Keratinocyte (primary cell): ENCODE data around the gene KIFC3. TPM values are rescaled to one million over a fixed set of nuclear protein-coding genes. Genes with fewer than 3 reads are reported as not detected.

Experiments used
- DNase-seq: peaks from one replicate; pipeline ENCODE4 v3.0.0-alpha.2; 2011; ENCODE audit warnings: low read depth, missing footprints, low spot score
- FAIRE-seq: peaks from 2 replicates; lab custom pipeline; 2011; peaks lifted over from hg19 to GRCh38; lab: Jason Lieb, UNC
- H2AFZ ChIP-seq: 2 replicates; pipeline ENCODE4 v1.6.0; 2012; ENCODE audit warnings: low read length, control low read depth, inconsistent platforms; ENCODE audit not compliant: control insufficient read depth
- H3K27ac ChIP-seq: 2 replicates; pipeline ENCODE4 v1.5.1; 2011; ENCODE audit warnings: low read length; ENCODE audit not compliant: control insufficient read depth, insufficient read depth
- H3K27me3 ChIP-seq: 3 replicates; pipeline ENCODE4 v1.6.0; 2011; ENCODE audit warnings: low read length; ENCODE audit not compliant: control insufficient read depth, insufficient read depth; ENCODE audit errors: extremely low read depth
- H3K36me3 ChIP-seq, 2 experiments: 2 replicates in 1 of 2; 3 replicates in 1 of 2; pipeline ENCODE4 v1.5.1; 2011; ENCODE audit warnings: low read length in 2 of 2, mild to moderate bottlenecking in 1 of 2; ENCODE audit not compliant: control insufficient read depth in 2 of 2, insufficient read depth in 2 of 2; ENCODE audit errors: extremely low read depth in 1 of 2
- H3K4me1 ChIP-seq: 3 replicates; pipeline ENCODE4 v1.5.1; 2011; ENCODE audit warnings: low read length; ENCODE audit not compliant: control insufficient read depth, insufficient read depth; ENCODE audit errors: extremely low read depth
- H3K4me2 ChIP-seq: 3 replicates; pipeline ENCODE4 v1.6.0; 2011; ENCODE audit warnings: low read depth, low read length; ENCODE audit not compliant: control insufficient read depth, insufficient read depth; ENCODE audit errors: extremely low read depth
- H3K4me3 ChIP-seq, 3 experiments: fragments of 200-600 bp in 1 of 3; sonication (generic) in 1 of 3; 2 replicates in 2 of 3; 3 replicates in 1 of 3; pipeline ENCODE4 v1.5.1; 2011 to 2016; ENCODE audit warnings: low read length in 3 of 3, mild to moderate bottlenecking in 3 of 3, control low read depth in 2 of 3, inconsistent platforms in 1 of 3, low read depth in 1 of 3, mixed read lengths in 1 of 3, mixed run types in 1 of 3, moderate library complexity in 1 of 3; ENCODE audit not compliant: control insufficient read depth in 2 of 3, insufficient read depth in 2 of 3; ENCODE audit errors: extremely low read depth in 1 of 3
- H3K79me2 ChIP-seq: 2 replicates; pipeline ENCODE4 v1.6.0; 2012; ENCODE audit warnings: low read length; ENCODE audit not compliant: control insufficient read depth, insufficient read depth
- H3K9ac ChIP-seq: 3 replicates; pipeline ENCODE4 v1.6.0; 2011; ENCODE audit warnings: low read length; ENCODE audit not compliant: control insufficient read depth, insufficient read depth; ENCODE audit errors: extremely low read depth
- H3K9me1 ChIP-seq: 3 replicates; pipeline ENCODE4 v1.6.0; 2011; ENCODE audit warnings: low read length; ENCODE audit not compliant: control insufficient read depth, insufficient read depth; ENCODE audit errors: extremely low read depth
- H3K9me3 ChIP-seq: 2 replicates; pipeline ENCODE4 v1.5.1; 2012; ENCODE audit warnings: low read depth, low read length; ENCODE audit not compliant: control insufficient read depth
- H4K20me1 ChIP-seq: 3 replicates; pipeline ENCODE4 v1.6.0; 2011; ENCODE audit warnings: low read length; ENCODE audit not compliant: control insufficient read depth, insufficient read depth; ENCODE audit errors: extremely low read depth
- CTCF ChIP-seq, 3 experiments: IDR thresholded peaks in 1 of 3; conservative IDR thresholded peaks in 1 of 3; optimal IDR thresholded peaks in 1 of 3; 2 replicates in 2 of 3; 3 replicates in 1 of 3; pipeline versions ENCODE3 to v1.5.1; 2011; ENCODE audit warnings: low read length in 3 of 3, mild to moderate bottlenecking in 3 of 3, moderate library complexity in 2 of 3, control low read depth in 1 of 3, inconsistent platforms in 1 of 3; ENCODE audit not compliant: insufficient read depth in 2 of 3; ENCODE audit errors: extremely low read depth in 1 of 3
- EZH2 ChIP-seq: IDR thresholded peaks from one replicate; pipeline ENCODE4 v1.6.1; 2012; ENCODE audit warnings: inconsistent platforms, mild to moderate bottlenecking, low read length, moderate library complexity
- dilution Hi-C: fragments of 300-500 bp; cut with MboI; formaldehyde crosslinking; loops from one replicate; pipeline ENCODE4 v1.7.0; 2020; ENCODE audit warnings: low sequenced_read_pairs; ENCODE audit not compliant: extremely low pct_ligation_motif_present
- polyA plus RNA-seq, 5 experiments: library from polyadenylated mRNA; depleted of rRNA in 3 of 5; stranded (reverse) in 3 of 5; stranded (forward) in 1 of 5; unstranded in 1 of 5; fragments of >200 nt; gene quantifications; 1 replicate in 1 of 5; 2 replicates in 3 of 5; 3 replicates in 1 of 5; pipeline versions ENCODE4 v1.2.1 to v1.2.3, GENCODE V29; 2011 to 2012; ENCODE audit warnings: missing spikeins in 2 of 5, low read depth in 1 of 5, low replicate concordance in 1 of 5

Gene KIFC3
- polyA plus RNA-seq, 1 donor (not counting 4 experiments of a cell fraction or from before 2014, with no cell fraction given), result 22.7 TPM

GRCh38 chr16:57822018-57822553 is 19.8 kb upstream of the KIFC3 start:
- TF ChIP-seq CTCF (optimal IDR thresholded peaks at IDR 0.05 in 1 of 3, IDR thresholded peaks at IDR 0.05 in 1 of 3, conservative IDR thresholded peaks at IDR 0.05 in 1 of 3; ENCODE audit: extremely low read depth in 1 of 3, insufficient read depth in 2 of 3, low read length in 3 of 3) (no peak), EZH2 (no peak)
- dilution Hi-C loops, result no loop called here
- no peak overlapping the region for H3K4me3 ChIP-seq
- no peak overlapping the region for H3K9ac ChIP-seq
- H3K27ac ChIP-seq, result no peak overlapping the region
- H3K27me3 ChIP-seq, result no peaks in the 10 kb centered on the region
- no peaks in the 10 kb centered on the region for H3K36me3 ChIP-seq
- FAIRE-seq, result no peak
- no peaks in the 10 kb centered on the region for H3K9me3 ChIP-seq
- H2AFZ ChIP-seq, result no peak overlapping the region
- H3K79me2 ChIP-seq, result no peaks in the 10 kb centered on the region
- no peaks in the 10 kb centered on the region for H4K20me1 ChIP-seq
- DNase-seq, result no peak
- H3K9me1 ChIP-seq, result no peaks in the 10 kb centered on the region
- H3K4me2 ChIP-seq, result no peak overlapping the region
- peaks cover 10% of the 10 kb centered on the region for H3K4me1 ChIP-seq

- no peaks in the 10 kb centered on the region for H3K27me3 ChIP-seq
- no peak overlapping the region for H3K4me3 ChIP-seq
- FAIRE-seq (no peak), DNase-seq (no peak)
- no peaks in the 10 kb centered on the region for H4K20me1 ChIP-seq
- no peaks in the 10 kb centered on the region for H3K36me3 ChIP-seq
- no peak overlapping the region for H2AFZ ChIP-seq
- no peaks in the 10 kb centered on the region for H3K9me1 ChIP-seq
- TF ChIP-seq CTCF (optimal IDR thresholded peaks at IDR 0.05 in 1 of 3, IDR thresholded peaks at IDR 0.05 in 1 of 3, conservative IDR thresholded peaks at IDR 0.05 in 1 of 3; ENCODE audit: extremely low read depth in 1 of 3, insufficient read depth in 2 of 3, low read length in 3 of 3) (no peak), EZH2 (no peak)
- H3K9ac ChIP-seq, result no peak overlapping the region
- no peak overlapping the region for H3K4me2 ChIP-seq
- dilution Hi-C loops, result no loop called here
- H3K4me1 ChIP-seq, result peaks cover 15% of the 10 kb centered on the region
- H3K79me2 ChIP-seq, result no peaks in the 10 kb centered on the region
- H3K27ac ChIP-seq, result no peak overlapping the region
- no peaks in the 10 kb centered on the region for H3K9me3 ChIP-seq
Measured at GRCh38 chr16:57821149-57821971, 19.1 kb upstream of the KIFC3 start.
